ENCODE measurements around the gene TSEN15. TPM values are rescaled to one million over a fixed set of nuclear protein-coding genes. Genes with fewer than 3 reads are reported as not detected.

TSEN15 gene
- total and polyA plus RNA-seq, 2 of the 13 experiments (the other 11 are each of a cell fraction or from before 2014, with no cell fraction given): 25.6 to 35.8 TPM

- TF ChIP-seq TEF (CRISPR knock-in tag; IDR thresholded peaks at IDR 0.05): no peak
- no peak for TF ChIP-seq ZNF335 (CRISPR knock-in tag; IDR thresholded peaks at IDR 0.05)
- no peak for TF ChIP-seq PRDM15 (CRISPR knock-in tag; IDR thresholded peaks at IDR 0.05)
- TF ChIP-seq NFRKB (IDR thresholded peaks at IDR 0.05): no peak
- TF ChIP-seq MAFF (IDR thresholded peaks at IDR 0.05; ENCODE audit: low read depth, low read length): no peak
- TF ChIP-seq ZBED4 (CRISPR knock-in tag; IDR thresholded peaks at IDR 0.05; ENCODE audit: borderline replicate concordance): peak; percentile 73; the same call in 1 of the 2 replicates
- TF ChIP-seq ZNF773 (CRISPR knock-in tag; IDR thresholded peaks at IDR 0.05; ENCODE audit: borderline replicate concordance): no peak; the same call in 1 of the 2 replicates
- peak; percentile 57; the same call in 1 of the 2 replicates for TF ChIP-seq ZNF784 (CRISPR knock-in tag; IDR thresholded peaks at IDR 0.05; ENCODE audit: borderline replicate concordance)
- peak; percentile 80; the same call in 1 of the 2 replicates for TF ChIP-seq TERF1 (CRISPR knock-in tag; IDR thresholded peaks at IDR 0.05)
- TF ChIP-seq ZSCAN31 (CRISPR knock-in tag; IDR thresholded peaks at IDR 0.05; ENCODE audit: low read depth): peak; percentile 96
- TF ChIP-seq NFE2L2 (IDR thresholded peaks at IDR 0.05; ENCODE audit: low read length): no peak
- TF ChIP-seq SRY (CRISPR knock-in tag; IDR thresholded peaks at IDR 0.05): peak; percentile 76
- TF ChIP-seq RFXANK (CRISPR knock-in tag; IDR thresholded peaks at IDR 0.05): no peak
- TF ChIP-seq ZBTB7B (CRISPR knock-in tag; IDR thresholded peaks at IDR 0.05): peak; percentile 75; the same call in 1 of the 2 replicates
- TF ChIP-seq ZNF724P (CRISPR knock-in tag; IDR thresholded peaks at IDR 0.05; ENCODE audit: borderline replicate concordance): peak; percentile 43; the same call in 1 of the 2 replicates
- 0 out of 2 replicates have a peak, but pooled peaks have one; percentile 77 for TF ChIP-seq NR1H2 (CRISPR knock-in tag; IDR thresholded peaks at IDR 0.05; ENCODE audit: borderline replicate concordance, low read depth)
Observed at GRCh38 chr1:184051485-184052193, at the start of gene TSEN15 (continued).

All from HepG2 (cell line).